IPS DF 4.7 (cell line): Measurements from ENCODE around the gene DGKG.

Experiments used
- DNase-seq: peaks from one replicate; pipeline ENCODE4 v3.0.0-alpha.2; 2013; ENCODE audit warnings: low spot score; ENCODE audit errors: extremely low read depth

Gene DGKG

DNA sequence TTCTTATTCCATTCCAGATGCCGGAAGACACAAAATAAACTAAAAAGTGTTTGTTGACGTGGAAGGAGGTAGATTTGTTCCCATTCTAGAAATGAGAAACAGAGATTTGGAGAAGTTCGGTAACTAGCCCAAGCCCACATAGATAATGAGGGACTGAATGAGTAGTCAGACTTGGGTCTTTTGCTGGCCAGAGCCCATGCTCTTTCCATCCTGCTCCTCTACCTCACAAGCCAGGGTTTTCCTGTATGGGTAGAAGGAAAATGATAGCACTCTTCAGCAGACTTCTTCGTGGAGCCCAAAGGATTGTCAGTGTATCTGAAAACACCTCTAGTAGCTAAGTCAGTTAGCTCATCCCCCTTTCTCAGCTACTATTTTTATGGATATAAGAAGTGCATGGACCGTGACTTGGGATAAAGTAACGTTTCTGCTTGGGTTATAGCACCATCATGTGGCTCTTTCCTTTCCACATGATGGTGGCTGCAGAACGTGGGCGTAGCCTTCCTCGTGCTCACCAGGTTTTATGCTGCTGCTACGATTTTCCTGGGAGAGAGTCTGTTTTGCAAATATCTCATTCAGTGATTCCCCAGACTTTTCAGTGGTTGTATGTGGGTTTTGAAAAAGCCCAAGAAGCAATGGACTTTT is 84.6 kb downstream of the DGKG start:
- peak; percentile 38 for DNase-seq

DNA sequence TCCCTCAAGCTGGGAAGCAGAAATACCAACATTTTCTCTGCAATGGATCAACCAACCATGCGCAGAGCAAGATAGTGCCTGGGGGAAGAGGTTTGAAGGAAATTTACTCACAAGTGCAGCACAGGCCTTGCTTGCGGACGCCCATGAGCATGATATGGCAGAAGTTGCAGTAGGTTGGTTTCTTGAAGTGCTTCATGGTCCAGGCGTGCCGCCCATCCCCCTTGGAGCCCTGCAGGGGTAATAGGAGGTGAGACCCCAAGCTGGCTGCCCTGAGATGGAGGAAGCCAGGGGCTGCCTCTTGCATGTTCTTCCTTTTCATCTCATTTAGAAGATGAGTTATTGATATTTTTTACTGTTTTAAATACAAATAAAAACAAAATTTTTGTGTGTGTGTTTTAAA is 86.6 kb downstream of the DGKG start:
- DNase-seq, result no peak

DNA sequence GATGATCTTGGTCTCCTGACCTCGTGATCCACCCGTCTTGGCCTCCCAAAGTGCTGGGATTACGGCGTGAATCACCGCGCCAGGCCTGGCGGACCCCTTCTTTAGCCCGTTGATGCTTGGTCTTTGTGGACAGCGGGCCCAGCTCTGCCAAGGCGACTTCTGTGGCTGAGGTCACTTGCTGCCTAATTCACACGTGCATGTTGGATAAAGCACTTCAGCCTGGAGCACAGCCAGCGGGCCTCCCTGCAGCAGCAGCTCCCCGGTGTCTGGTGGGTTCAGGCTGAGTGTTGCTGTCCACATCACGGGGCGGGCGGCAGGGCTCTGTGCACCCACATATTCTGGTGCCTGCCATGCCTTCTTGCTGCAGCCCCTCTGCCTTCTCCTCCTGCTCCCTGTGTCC is 88.4 kb downstream of the DGKG start:
- no peak for DNase-seq

DNA sequence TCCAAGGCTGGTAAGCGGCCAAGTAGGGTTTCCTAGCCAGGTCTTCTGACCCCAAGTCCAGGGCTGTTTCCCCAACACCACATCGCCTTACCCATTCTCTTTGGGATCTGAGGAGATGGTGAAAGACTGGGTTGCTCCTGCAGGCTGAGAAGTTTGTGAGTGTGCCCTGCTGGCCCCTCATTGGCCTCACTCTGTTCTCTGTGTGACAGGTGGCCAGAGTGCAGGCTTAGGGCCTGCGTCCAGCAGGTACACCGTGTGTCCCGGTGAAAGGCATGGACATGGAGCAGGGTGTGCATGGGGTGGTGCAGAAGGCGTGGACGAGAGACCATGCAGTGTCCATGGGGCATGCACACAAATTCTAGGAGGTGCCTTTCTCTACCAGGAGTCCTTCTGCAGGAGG is 91.3 kb downstream of the DGKG start:
- DNase-seq, result no peak

DNA sequence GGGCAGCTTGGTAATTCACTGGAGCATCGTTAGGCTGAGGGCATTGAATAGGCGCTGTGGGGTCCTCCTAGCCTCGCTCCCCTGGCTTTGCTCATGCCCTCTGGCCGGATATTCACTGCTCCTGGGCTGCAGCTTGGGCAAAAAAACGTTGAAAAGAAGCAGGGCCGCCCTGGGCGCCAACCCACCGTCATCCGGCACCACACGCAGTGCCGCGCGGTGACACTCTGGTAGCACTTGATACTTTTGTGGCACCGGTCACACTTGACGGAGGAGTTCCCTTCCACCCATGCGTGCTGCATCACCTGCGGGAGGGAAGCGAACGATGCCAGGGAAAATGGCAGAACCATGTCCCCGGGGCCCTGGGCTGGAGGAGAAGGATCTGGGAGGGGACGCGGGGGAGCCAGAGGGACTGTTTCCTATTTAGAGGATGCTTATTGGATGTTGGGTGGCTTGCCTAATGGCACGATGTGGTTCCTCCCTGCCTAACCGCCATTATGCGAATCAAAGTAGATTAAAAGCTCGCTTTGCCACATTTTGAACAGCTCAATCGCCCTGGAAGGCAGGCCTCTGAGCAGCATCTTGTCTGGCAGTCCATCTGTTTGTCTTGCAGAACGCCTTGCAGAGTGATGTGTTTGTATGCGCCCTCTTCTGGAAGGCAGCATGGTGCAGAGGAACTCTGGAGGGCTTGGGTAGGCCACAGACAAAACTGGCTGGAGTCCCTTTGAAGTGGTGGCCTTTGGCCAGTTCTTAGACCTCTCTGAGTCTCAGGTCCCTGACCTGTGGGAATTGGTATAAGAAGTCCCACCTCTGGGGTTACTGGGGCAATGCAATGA is 93.2 kb downstream of the DGKG start:
- no peak for DNase-seq

DNA sequence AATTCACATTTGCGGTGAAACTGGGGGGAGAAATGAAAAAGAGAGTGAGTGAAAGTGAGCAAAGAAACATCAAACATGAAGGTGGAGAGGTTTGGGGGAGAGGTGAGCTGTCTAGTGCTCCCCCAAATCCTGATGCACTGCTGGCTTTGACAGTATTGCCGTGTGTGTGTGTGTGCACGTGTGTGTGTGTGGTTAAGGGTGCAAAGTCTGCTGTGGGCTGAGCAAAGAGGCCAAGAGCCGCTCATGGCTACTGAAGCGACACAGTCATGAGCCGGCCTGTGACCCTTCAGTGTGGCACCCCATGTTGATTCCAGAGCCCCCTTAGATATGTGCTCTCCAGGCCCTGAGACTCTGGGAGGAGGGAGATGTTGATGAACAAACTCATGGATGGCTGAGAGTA is 94.3 kb downstream of the DGKG start:
- no peak for DNase-seq

DNA sequence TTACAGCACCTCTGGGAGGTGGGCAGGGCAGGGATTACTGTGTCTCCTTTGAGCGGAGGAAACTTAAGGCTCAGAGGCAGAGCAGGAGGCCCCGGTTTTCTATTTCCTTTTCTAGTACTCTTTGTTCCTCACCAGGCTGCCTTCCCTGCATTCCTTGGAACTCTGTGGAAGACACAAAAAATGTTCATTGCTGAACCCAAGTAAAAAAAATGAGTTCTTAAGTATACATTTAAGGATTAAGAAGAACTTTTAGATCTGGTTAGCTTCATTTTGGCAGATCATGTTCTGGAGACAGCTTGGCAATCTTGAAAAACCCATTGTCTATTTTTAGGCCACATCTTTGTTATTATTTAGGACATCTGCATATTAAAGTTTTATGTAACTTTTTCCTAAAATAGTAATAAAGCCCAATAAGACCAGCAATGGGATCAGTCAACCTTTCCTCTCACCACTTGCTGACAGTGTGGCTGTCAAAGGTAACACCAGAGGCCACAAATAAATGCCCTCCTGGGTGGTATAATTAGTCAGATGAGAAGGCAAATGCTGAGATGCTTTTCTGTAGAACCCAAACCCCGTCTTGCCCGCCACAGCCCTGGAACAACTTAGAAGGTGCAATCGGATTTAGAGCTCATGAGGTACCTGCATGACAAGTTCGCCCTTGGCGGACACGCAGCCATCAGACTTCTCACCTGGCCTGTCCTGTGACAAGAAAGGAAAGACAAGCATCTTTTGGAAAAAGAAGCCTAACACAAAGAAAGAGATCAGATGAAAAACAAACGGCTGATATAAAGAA is 97.2 kb downstream of the DGKG start:
- no peak for DNase-seq

DNA sequence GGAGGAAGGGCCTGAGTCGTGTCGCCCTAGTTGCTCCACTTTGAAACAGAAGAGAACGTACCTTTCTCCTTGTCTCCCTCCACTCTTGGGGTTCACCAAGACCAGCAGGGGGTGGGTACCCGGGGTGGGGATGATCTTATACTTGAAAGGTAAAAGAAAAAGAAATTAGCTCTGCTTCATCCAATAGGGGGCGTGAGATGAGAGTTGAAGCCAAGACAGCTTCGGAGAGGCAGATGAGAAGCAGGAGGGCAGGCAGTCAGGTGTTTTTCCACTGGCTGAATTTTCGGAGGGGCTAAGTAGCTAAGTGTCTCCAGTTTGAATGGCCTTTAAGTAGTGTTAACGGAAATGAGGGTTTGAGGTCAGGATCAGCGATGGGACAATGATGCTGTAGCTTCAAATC is 100.4 kb downstream of the DGKG start:
- DNase-seq, result no peak

DNA sequence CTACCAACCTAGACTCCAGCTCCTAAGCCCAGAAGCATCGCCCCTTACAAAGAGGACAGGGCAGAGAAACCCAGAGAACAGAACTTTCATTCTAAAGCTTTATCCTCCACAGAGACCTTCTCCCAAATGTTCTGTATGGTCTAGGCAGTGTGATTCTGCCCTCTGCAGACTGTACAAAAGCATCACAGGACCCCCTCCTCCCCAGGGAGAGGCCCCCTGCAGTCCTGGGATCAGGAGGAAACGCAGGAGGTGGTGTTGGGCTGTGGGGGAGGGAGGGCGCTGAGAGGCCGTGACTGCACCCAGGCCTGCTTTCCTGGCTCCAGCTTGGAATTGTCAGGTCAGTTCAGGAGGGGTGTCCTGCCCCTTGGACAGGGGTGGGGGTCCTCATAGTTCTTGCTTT is 101.3 kb downstream of the DGKG start:
- DNase-seq, result no peak

DNA sequence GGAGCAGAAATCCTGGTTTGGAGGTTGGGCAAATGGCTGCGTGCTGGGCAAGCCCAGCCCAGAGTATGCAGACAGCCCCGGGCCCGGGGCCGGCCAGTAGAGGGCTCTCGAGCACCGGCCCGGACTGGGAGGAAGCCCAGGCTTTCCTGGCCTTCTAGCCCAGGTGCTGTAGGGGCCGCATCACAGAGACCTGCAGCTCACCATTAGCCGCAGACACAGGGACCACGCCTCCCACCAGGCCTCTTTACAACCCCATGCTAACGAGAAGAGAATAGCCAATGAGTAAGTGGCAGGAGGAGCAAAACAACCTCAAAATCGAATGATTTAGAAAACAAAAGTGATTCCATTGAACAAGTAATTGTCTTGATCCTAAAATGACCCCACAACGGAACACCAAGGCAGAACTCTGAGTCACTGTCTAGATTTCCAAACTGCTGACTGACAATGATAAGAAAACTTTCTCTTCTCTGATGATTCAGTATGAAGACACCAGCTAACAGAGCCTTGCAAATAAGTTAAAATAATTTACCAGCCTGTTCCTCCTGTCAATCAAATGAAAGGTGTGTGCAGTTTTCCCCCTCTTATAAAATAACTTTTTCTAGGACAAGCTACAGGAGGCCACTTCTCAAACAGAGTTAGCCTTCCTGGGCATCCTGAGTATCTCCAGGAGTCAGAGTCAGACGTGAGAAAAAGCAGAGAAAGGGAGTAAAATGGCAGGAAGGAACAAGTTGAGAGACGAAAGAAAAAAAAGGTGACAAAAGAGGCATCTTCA is 102.2 kb downstream of the DGKG start:
- no peak for DNase-seq

DNA sequence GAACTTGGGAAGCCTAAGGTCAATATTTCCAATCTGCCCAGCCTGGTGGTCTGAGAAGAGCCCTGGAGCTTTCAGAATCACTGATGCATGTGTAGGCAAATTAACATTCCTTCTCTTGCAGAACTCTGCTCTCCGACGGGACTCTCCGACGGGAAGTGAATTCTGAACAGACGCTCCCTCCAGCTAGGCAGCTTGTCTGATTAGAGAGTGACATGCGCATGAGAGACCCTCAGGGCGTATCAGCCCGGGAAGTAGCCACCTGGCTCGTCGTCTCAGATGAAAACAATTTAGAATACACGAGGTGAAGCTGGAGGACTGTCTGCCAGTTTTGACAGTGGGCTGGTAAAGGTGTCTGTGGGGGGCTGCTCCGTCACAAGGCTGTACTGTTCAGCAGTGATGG is 103.1 kb downstream of the DGKG start:
- no peak for DNase-seq

DNA sequence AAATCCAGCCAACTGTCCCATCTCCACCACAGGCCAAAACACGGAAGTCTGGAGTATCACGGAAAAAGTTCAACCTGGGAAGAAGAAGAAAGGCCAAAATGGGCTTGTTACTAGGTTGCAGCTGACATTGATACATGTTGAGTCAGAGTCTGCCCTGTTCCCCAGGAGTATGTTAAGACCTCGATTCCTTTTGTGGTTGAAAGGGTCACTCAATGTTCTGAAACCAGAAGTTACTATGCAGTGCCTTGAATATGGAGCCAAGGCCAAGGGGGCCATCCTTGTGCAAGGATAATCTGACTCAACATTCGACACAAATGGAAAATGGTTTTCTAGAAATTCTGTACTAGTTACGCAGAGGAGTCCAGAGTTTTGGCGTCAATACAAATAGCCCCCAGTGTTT is 104.2 kb downstream of the DGKG start:
- no peak for DNase-seq

DNA sequence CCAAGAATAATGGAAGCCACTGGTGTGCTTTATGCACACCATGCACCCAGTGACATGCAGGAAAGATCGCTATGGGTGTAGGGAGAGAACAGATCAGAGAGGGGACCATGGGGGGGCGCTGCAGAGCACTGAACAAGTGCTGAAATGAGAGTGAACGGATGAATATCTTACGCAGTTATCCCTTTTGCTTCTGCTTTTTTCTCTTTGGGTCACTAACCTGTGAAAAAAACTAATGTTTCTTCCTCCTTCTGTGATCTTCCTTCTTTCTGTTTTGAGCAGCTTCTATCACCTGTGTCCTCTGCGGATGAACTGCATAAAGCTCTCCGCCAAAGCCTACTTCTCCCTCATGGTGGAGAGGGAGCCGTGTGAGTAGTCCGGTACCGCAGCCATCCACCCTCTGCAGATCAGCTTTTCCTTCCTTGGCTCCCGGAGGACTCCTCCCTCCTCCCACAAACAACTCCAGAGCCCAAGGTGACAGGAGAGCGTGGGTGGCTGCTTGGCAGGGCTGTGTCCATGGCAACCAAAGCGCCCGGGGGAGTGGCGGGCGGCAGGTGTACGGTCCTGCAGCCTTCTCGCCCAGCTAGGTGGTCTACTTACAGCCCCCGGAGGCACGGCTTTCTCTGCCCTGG is 106.2 kb downstream of the DGKG start:
- DNase-seq, result no peak

DNA sequence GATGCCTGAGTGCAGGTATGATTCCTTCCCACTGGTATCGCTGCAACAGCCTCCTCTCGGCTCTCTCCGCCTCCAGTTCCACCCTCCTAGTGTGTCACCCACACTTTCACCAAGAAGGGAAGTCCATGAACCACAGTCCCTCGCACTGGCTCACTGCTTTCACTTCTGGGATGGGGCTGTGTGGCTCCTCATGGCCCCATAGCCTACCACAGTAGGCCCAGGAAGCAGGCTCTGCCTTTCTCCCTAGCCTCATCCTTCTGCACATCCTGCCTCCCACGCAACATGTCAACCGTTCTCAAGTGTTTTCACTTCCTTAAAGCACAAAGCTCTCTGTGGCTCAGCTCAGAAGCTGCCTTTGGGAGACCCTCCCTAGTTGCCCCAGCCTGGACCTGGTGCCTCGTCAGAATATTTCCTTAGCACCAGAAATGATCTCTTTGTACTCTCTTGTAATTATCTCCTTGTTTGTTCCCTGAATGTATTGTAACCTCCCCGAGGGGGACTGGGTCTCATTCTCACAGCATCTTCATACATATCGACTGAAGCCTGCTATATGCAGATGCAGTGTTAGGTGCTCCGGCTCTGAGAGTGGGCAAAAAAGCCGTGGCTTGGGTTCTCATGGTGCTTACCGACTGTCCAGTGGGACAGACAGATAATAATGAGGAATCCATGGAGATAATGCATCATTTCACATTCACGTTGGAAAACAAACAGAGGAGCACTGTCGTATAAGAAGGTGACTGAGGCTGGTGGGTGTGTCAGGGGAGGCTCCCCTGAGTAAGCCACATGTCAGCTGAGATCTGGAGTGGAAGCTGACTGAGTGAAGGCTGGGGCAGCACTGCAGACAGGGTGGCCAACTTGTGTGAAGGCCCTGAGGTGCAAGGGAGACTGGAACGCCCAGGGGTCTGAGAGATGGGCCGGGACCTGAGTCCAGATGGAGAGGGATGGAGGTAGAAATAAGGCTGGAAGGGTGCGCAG is 107.1 kb downstream of the DGKG start:
- DNase-seq, result no peak

DNA sequence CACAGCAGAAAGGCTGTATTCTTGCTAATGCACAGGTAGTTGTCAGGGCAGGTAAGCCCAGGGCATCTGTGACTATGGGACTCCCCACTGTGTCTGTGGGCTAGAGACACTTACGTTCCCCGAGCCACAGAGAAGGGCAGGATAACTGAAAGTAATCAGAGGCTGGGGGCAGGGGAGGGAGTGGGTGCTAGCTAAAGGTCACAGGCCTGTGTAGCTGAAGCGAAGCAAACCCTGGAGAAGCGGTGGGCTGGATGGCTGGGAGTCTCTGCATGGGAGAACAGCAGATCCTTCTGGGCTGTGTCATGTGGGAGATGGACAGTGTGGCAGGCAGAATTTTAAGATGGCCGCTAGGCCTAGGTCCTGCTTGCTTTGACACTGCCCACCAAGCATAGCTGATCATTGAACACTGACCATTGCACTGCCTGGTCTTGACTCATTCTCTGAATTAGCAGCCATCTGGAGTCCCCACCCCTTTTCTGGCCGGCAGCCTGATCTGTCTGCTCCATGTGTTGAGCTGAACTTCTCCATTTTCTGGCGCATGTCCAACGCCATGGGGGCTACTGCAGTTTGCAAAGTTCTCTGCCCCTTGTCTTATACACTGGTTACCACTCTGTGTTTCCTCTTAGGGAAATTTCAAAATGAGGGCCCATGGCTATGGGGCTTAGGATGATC is 110.0 kb downstream of the DGKG start:
- no peak for DNase-seq

DNA sequence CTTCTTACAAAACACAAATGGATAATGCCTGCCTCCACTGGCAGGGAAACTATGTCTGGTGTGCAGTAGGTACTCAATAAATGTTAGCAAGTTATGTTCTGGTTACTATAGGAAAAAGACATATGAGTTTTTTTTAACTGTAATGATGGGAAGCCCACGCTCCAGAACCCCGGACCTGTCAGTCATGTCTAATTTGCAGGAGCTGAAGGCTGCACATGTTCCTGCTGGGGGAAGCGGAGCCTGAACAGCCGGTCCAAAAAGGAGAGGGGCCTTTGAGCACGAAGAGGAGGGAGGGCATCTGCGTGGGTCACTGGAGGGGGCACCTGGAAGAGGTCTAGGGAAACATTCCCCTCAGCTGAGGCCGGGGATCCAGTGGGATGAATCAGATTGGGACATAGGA is 113.2 kb downstream of the DGKG start:
- no peak for DNase-seq

DNA sequence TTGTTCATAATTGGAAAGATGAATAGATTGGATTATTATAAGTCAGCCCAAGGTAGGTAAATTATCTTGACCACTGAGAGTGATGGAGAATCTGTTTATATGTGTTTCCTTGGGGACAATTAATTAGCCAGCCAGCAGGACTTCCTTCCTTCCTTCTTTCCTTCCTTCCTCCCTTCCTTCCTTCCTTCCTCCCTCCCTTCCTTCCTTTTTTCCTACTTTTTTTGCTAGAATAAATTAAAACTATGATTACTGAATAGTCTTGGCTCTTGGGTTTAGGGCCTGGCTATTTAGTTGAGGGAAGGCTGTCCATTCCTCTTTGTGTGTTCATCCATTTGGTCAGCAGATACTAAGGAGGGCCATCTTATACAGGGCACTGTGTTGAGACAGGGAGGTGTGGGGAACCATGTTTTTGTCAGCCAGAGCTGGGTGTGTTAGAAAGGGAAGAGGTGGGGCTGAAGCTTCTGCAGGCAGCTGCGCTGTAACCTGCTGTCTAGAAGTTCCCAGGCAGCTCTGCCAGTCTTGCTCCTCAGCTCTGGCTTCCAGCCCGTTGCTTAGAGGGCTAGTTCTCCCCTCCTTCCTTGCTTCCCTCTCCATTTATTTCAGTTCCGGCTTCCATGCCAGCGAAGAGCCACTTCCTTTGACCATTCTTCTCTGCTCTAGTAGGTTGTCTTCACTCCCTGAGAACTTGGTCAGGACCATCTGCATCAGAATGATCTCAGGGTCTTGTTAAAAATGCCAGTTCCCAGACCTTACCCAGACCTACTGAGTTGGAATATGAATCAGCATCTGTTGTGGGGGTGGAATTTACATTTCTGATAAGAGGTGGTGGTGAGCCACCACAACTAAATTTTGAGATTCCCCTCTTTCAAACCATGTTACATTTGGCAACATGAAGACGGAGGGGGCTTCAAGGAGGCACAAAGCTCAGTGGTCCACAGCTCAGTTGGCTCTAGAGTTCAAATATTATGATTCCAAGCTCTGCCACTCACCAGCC is 113.9 kb downstream of the DGKG start:
- DNase-seq, result no peak

DNA sequence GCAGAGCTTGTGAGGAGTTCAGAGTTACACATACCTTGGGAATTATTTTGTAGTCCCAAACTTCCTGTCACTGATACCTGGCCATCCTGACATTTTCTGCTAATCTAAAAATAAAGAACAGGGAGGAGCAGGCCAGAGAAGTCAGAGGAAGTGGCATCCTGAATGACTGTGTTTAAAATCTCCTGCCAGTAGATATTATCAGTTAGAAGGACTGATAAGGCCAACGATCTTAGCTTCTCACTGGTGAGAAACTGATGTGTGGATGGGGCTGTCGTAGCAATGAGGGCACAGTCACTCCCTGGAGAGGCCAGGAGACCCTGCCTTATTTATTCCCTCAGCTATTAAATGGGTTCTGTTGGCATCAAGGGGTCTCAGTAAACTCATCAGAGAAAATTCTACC is 115.1 kb downstream of the DGKG start:
- no peak for DNase-seq
